NT2/D1 (cell line): ENCODE results near the gene KIF21B.

Source experiments
- DNase-seq: peaks from one replicate; pipeline ENCODE4 v3.0.0-alpha.2; 2011; ENCODE audit warnings: low read depth, low spot score
- H3K27me3 ChIP-seq: 2 replicates; pipeline ENCODE4 v1.6.0; 2011; ENCODE audit warnings: mild to moderate bottlenecking; ENCODE audit not compliant: insufficient read length, insufficient read depth
- H3K36me3 ChIP-seq: 2 replicates; pipeline ENCODE4 v1.6.1; 2011; ENCODE audit warnings: mild to moderate bottlenecking, low read length, mixed read lengths; ENCODE audit not compliant: insufficient read depth, insufficient read length
- H3K4me1 ChIP-seq: 2 replicates; pipeline ENCODE4 v1.5.1; 2011; ENCODE audit not compliant: insufficient read depth, insufficient read length
- H3K4me3 ChIP-seq: 2 replicates; pipeline ENCODE4 v1.5.1; 2011; ENCODE audit warnings: low read depth; ENCODE audit not compliant: insufficient read length
- H3K9ac ChIP-seq: 2 replicates; pipeline ENCODE4 v1.6.0; 2011; ENCODE audit warnings: low read depth; ENCODE audit not compliant: insufficient read length
- H3K9me3 ChIP-seq: 2 replicates; pipeline ENCODE4 v1.5.1; 2011; ENCODE audit warnings: mild to moderate bottlenecking, low read length; ENCODE audit not compliant: insufficient read depth
- SUZ12 ChIP-seq: IDR thresholded peaks from 2 replicates; pipeline ENCODE4 v1.6.1; 2011; ENCODE audit not compliant: insufficient read length, insufficient read depth; ENCODE audit errors: extremely low read depth
- YY1 ChIP-seq: IDR thresholded peaks from 2 replicates; pipeline ENCODE4 v1.6.1; 2011; ENCODE audit not compliant: insufficient read length, insufficient read depth
- ZNF274 ChIP-seq: IDR thresholded peaks from 2 replicates; pipeline ENCODE4 v1.6.1; 2011; ENCODE audit warnings: mild to moderate bottlenecking, low read depth, low read length

Gene KIF21B

GRCh38 chr1:200925831-200926230 is 97.7 kb downstream of the KIF21B start:
- no peaks in the 10 kb centered on the region for H3K4me1 ChIP-seq
- no peak overlapping the region for H3K9ac ChIP-seq
- TF ChIP-seq YY1 (no peak), ZNF274 (no peak), SUZ12 (no peak)
- no peak for DNase-seq
- H3K27me3 ChIP-seq, result no peaks in the 10 kb centered on the region
- no peak overlapping the region for H3K4me3 ChIP-seq
- no peaks in the 10 kb centered on the region for H3K9me3 ChIP-seq
- no peaks in the 10 kb centered on the region for H3K36me3 ChIP-seq

- no peak overlapping the region for H3K4me3 ChIP-seq
- H3K9me3 ChIP-seq, result no peaks in the 10 kb centered on the region
- no peaks in the 10 kb centered on the region for H3K27me3 ChIP-seq
- no peaks in the 10 kb centered on the region for H3K4me1 ChIP-seq
- TF ChIP-seq YY1 (no peak), SUZ12 (no peak)
- DNase-seq, result no peak
- no peak overlapping the region for H3K9ac ChIP-seq
- H3K36me3 ChIP-seq, result no peaks in the 10 kb centered on the region
These were observed 99.9 kb downstream of the KIF21B start for GRCh38 chr1:200923601-200924000.

GRCh38 chr1:200922406-200922805 is 101.1 kb downstream of the KIF21B start:
- Histone ChIP-seq H3K4me1 (no peaks in the 10 kb centered on the region), H3K9ac (no peak overlapping the region), H3K36me3 (no peaks in the 10 kb centered on the region), H3K4me3 (no peak overlapping the region), H3K27me3 (no peaks in the 10 kb centered on the region), H3K9me3 (no peaks in the 10 kb centered on the region)
- no peak for DNase-seq
- TF ChIP-seq ZNF274, result no peak
- no peak for TF ChIP-seq SUZ12
- no peak for TF ChIP-seq YY1

GRCh38 chr1:200921571-200922110 is 101.9 kb downstream of the KIF21B start:
- TF ChIP-seq YY1, result no peak
- no peak for TF ChIP-seq ZNF274
- no peak for TF ChIP-seq SUZ12
- Histone ChIP-seq H3K36me3 (no peaks in the 10 kb centered on the region), H3K4me3 (no peak overlapping the region), H3K4me1 (no peaks in the 10 kb centered on the region), H3K9ac (no peak overlapping the region), H3K9me3 (no peaks in the 10 kb centered on the region), H3K27me3 (no peaks in the 10 kb centered on the region)
- DNase-seq, result no peak
